ENCODE results near the gene SSBP1.

- TF ChIP-seq CTCF (IDR thresholded peaks at IDR 0.05) = no peak
- no peak for TF ChIP-seq JUN (CRISPR knock-in tag; IDR thresholded peaks at IDR 0.05)
Measured at GRCh38 chr7:141702047-141702567, 36.1 kb upstream of the SSBP1 start, which contains the start of gene DENND11.

All from WTC11 (cell line).